Endothelial cell of umbilical vein (primary cell): ENCODE measurements around the gene KLHL25. TPM values are rescaled to one million over a fixed set of nuclear protein-coding genes. Genes with fewer than 3 reads are reported as not detected.

ENCODE experiments used
- BruUV-seq: library from RNA; stranded (reverse); fragments of 400-500 nt; replicated peaks from 2 replicates; lab custom pipeline; 2021; lab: Mats Ljungman, UMichigan
- CTCF ChIA-PET: fragments of 300-600, 350-600 bp; sonication (Branson Sonifier 250); formaldehyde crosslinking; loops from one replicate; lab custom pipeline; 2021; ENCODE audit warnings: antibody characterized with exemption, inconsistent platforms; lab: Charles Lee
- POLR2A ChIA-PET: fragments of 300-600, 350-600 bp; sonication (Branson Sonifier 250); formaldehyde crosslinking; loops from one replicate; lab custom pipeline; 2021; ENCODE audit warnings: antibody characterized with exemption, inconsistent platforms; lab: Charles Lee
- DNase-seq: peaks from one replicate; pipeline ENCODE4 v3.0.0-alpha.2; 2011; ENCODE audit warnings: low read depth, low spot score
- FAIRE-seq: peaks from 2 replicates; lab custom pipeline; 2011; peaks lifted over from hg19 to GRCh38; lab: Jason Lieb, UNC
- H2AFZ ChIP-seq: 2 replicates; pipeline ENCODE4 v1.6.0; 2012; ENCODE audit warnings: low read depth, low read length, control low read depth, inconsistent platforms
- H3K27ac ChIP-seq: 2 replicates; pipeline ENCODE4 v1.5.1; 2011; ENCODE audit warnings: low read depth, mild to moderate bottlenecking, control low read depth, low read length, moderate library complexity; ENCODE audit not compliant: insufficient read depth
- H3K27me3 ChIP-seq, 2 experiments: 2 replicates each; pipeline versions ENCODE4 v1.6.0 to v1.6.1; 2011; ENCODE audit warnings: low read length in 2 of 2, mixed read lengths in 1 of 2; ENCODE audit not compliant: control insufficient read depth in 2 of 2, insufficient read depth in 2 of 2
- H3K36me3 ChIP-seq, 2 experiments: 2 replicates in 1 of 2; 3 replicates in 1 of 2; pipeline ENCODE4 v1.5.1; 2011; ENCODE audit warnings: low read length in 2 of 2, mild to moderate bottlenecking in 1 of 2, moderate library complexity in 1 of 2; ENCODE audit not compliant: control insufficient read depth in 2 of 2, insufficient read depth in 2 of 2; ENCODE audit errors: extremely low read depth in 1 of 2
- H3K4me1 ChIP-seq: 3 replicates; pipeline ENCODE4 v1.5.1; 2011; ENCODE audit warnings: mild to moderate bottlenecking, low read length; ENCODE audit not compliant: control insufficient read depth, insufficient read depth; ENCODE audit errors: extremely low read depth
- H3K4me2 ChIP-seq: 2 replicates; pipeline ENCODE4 v1.6.1; 2011; ENCODE audit warnings: low read length, control low read depth, mixed read lengths; ENCODE audit not compliant: insufficient read depth
- H3K4me3 ChIP-seq, 3 experiments: fragments of 200-600 bp in 1 of 3; sonication (generic), shearing (Covaris generic) in 1 of 3; replicated peaks in 1 of 3; 2 replicates each; pipeline ENCODE4 v1.5.1; 2011 to 2016; ENCODE audit warnings: control low read depth in 3 of 3, low read length in 3 of 3, mild to moderate bottlenecking in 2 of 3, inconsistent platforms in 1 of 3, low read depth in 1 of 3, moderate library complexity in 1 of 3; ENCODE audit not compliant: insufficient read depth in 1 of 3
- H3K79me2 ChIP-seq: 2 replicates; pipeline ENCODE4 v1.6.0; 2012; ENCODE audit warnings: low read length, inconsistent platforms; ENCODE audit not compliant: control insufficient read depth, insufficient read depth
- H3K9ac ChIP-seq: replicated peaks from 2 replicates; pipeline ENCODE3; 2011; ENCODE audit warnings: low read length, control low read depth; ENCODE audit not compliant: insufficient read depth; ENCODE audit errors: extremely low read depth
- H3K9me1 ChIP-seq: replicated peaks from 3 replicates; pipeline ENCODE4 v1.6.0; 2011; ENCODE audit warnings: mild to moderate bottlenecking, low read length; ENCODE audit not compliant: control insufficient read depth, insufficient read depth; ENCODE audit errors: extremely low read depth
- H3K9me3 ChIP-seq: replicated peaks from 2 replicates; pipeline ENCODE4 v1.5.1; 2012; ENCODE audit warnings: low read length, inconsistent platforms; ENCODE audit not compliant: control insufficient read depth, insufficient read depth
- H4K20me1 ChIP-seq: replicated peaks from 2 replicates; pipeline ENCODE3; 2011; ENCODE audit warnings: mild to moderate bottlenecking, low read length; ENCODE audit not compliant: control insufficient read depth, insufficient read depth; ENCODE audit errors: extremely low read depth
- EZH2 ChIP-seq: IDR thresholded peaks from 2 replicates; pipeline ENCODE4 v1.6.1; 2012; ENCODE audit warnings: borderline replicate concordance, low read depth, mild to moderate bottlenecking, moderate library complexity, low read length, inconsistent platforms; ENCODE audit not compliant: severe bottlenecking
- FOS ChIP-seq: IDR thresholded peaks from 2 replicates; pipeline ENCODE4 v1.6.1; 2011; ENCODE audit warnings: mild to moderate bottlenecking, low read length, moderate library complexity, borderline replicate concordance; ENCODE audit not compliant: insufficient read depth
- GATA2 ChIP-seq: IDR thresholded peaks from 2 replicates; pipeline ENCODE4 v1.7.0; 2011; ENCODE audit warnings: low read depth, mild to moderate bottlenecking, moderate library complexity, mixed read lengths, low read length; ENCODE audit not compliant: insufficient read length, insufficient read depth
- JUN ChIP-seq: IDR thresholded peaks from 2 replicates; pipeline ENCODE4 v1.6.1; 2011; ENCODE audit warnings: borderline replicate concordance, low read depth; ENCODE audit not compliant: insufficient read length, insufficient read depth
- MYC ChIP-seq: IDR thresholded peaks from one replicate; pipeline ENCODE4 v1.6.1; 2011; ENCODE audit warnings: mild to moderate bottlenecking, low read depth, low read length
- POLR2A ChIP-seq: IDR thresholded peaks from 2 replicates; pipeline ENCODE4 v1.6.1; 2012; ENCODE audit warnings: low read depth, mild to moderate bottlenecking, control low read depth, low read length
- POLR2AphosphoS5 ChIP-seq: IDR thresholded peaks from 2 replicates; pipeline ENCODE4 v1.6.1; 2012; ENCODE audit warnings: low read depth, mild to moderate bottlenecking, control low read depth, low read length, moderate library complexity; ENCODE audit not compliant: insufficient read depth
- dilution Hi-C: fragments of 300-500 bp; cut with MboI; formaldehyde crosslinking; loops from one replicate; pipeline ENCODE4 v1.15.0; 2019; ENCODE audit warnings: low sequenced_read_pairs; ENCODE audit not compliant: extremely low pct_ligation_motif_present
- intact Hi-C: fragments of 100-400 bp; cut with micrococcal nuclease; formaldehyde crosslinking; loops from one replicate; pipeline ENCODE4 v1.10.0; 2022
- polyA plus RNA-seq, 4 experiments: library from polyadenylated mRNA; depleted of rRNA in 3 of 4; stranded (reverse) in 3 of 4; unstranded in 1 of 4; fragments of >200 nt; gene quantifications; 2 replicates each; pipeline versions ENCODE4 v1.2.1 to v1.2.3, GENCODE V29; 2011 to 2012; ENCODE audit warnings: missing spikeins in 1 of 4
- total RNA-seq: library from RNA; stranded (reverse); gene quantifications from 2 replicates; pipeline ENCODE4 v1.2.3, GENCODE V29; 2021
- TF ChIP-seq, protein P1 (sequence below): IDR thresholded peaks from 2 replicates; pipeline ENCODE4 v1.6.1; 2011; ENCODE audit not compliant: insufficient read depth, insufficient read length
- TF ChIP-seq, protein P2 (sequence below), 2 donors: IDR thresholded peaks; 1 replicate in 1 of 2; 2 replicates in 1 of 2; pipeline ENCODE4 v1.5.1; 2011; ENCODE audit warnings: low read length in 2 of 2, mild to moderate bottlenecking in 2 of 2, moderate library complexity in 2 of 2, control low read depth in 1 of 2, inconsistent platforms in 1 of 2, low read depth in 1 of 2; ENCODE audit not compliant: insufficient read depth in 1 of 2; ENCODE audit errors: extremely low read depth in 1 of 2

Gene KLHL25
- total and polyA plus RNA-seq, 2 donors (not counting 3 experiments of a cell fraction or from before 2014, with no cell fraction given): 5.4 to 6.4 TPM

- no TSS peak for BruUV-seq
- H3K79me2 ChIP-seq: peaks cover 2% of the 10 kb centered on the region
- H3K4me1 ChIP-seq: peaks cover 17% of the 10 kb centered on the region
- no peak overlapping the region for H3K4me3 ChIP-seq
- no peak overlapping the region for H3K4me2 ChIP-seq
- no peak overlapping the region for H3K27ac ChIP-seq
- intact Hi-C loops: no loop called here
- no peak overlapping the region for H2AFZ ChIP-seq
- H4K20me1 ChIP-seq: no peaks in the 10 kb centered on the region
- FAIRE-seq: no peak
- no peaks in the 10 kb centered on the region for H3K9me1 ChIP-seq
- POLR2A ChIA-PET: no interaction called here
- H3K9me3 ChIP-seq: no peaks in the 10 kb centered on the region
- DNase-seq: no peak
- H3K9ac ChIP-seq: no peak overlapping the region
- dilution Hi-C loops: no loop called here
- CTCF ChIA-PET: no interaction called here
- TF ChIP-seq GATA2: no peak
- TF ChIP-seq, protein P1, sequence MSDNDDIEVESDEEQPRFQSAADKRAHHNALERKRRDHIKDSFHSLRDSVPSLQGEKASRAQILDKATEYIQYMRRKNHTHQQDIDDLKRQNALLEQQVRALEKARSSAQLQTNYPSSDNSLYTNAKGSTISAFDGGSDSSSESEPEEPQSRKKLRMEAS: no peak
- no peak for TF ChIP-seq MYC
- no peak for TF ChIP-seq EZH2
- TF ChIP-seq FOS: no peak
- TF ChIP-seq, protein P2, sequence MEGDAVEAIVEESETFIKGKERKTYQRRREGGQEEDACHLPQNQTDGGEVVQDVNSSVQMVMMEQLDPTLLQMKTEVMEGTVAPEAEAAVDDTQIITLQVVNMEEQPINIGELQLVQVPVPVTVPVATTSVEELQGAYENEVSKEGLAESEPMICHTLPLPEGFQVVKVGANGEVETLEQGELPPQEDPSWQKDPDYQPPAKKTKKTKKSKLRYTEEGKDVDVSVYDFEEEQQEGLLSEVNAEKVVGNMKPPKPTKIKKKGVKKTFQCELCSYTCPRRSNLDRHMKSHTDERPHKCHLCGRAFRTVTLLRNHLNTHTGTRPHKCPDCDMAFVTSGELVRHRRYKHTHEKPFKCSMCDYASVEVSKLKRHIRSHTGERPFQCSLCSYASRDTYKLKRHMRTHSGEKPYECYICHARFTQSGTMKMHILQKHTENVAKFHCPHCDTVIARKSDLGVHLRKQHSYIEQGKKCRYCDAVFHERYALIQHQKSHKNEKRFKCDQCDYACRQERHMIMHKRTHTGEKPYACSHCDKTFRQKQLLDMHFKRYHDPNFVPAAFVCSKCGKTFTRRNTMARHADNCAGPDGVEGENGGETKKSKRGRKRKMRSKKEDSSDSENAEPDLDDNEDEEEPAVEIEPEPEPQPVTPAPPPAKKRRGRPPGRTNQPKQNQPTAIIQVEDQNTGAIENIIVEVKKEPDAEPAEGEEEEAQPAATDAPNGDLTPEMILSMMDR (IDR thresholded peaks at IDR 0.05; ENCODE audit: extremely low read depth in 1 of 2, insufficient read depth in 1 of 2, low read depth in 1 of 2, low read length in 2 of 2): no peak
- no peak for TF ChIP-seq POLR2AphosphoS5
- TF ChIP-seq JUN: no peak
- TF ChIP-seq POLR2A: no peak
- no peaks in the 10 kb centered on the region for H3K36me3 ChIP-seq
- no peaks in the 10 kb centered on the region for H3K27me3 ChIP-seq
Observed at GRCh38 chr15:85789496-85789875, 5.2 kb downstream of the KLHL25 start.
